Omental fat pad (tissue), 4 donors: ENCODE measurements around the gene PDXDC1. TPM values are rescaled to one million over a fixed set of nuclear protein-coding genes. Genes with fewer than 3 reads are reported as not detected.
"Not testable (repeated sequence)": the region's sequence is repeated elsewhere in the genome, so short reads cannot be mapped to it uniquely, and the experiment has no call there.

Experiments
- ATAC-seq: fragments of 150-250 bp; one replicate; pipeline ENCODE4 v1.9.1; 2016; ENCODE audit warnings: mild to moderate bottlenecking, moderate library complexity; ENCODE audit not compliant: low FRiP score
- DNase-seq: peaks from one replicate; pipeline ENCODE4 v3.0.0-alpha.2; 2019; ENCODE audit warnings: low spot score
- total RNA-seq, 4 donors: library from RNA; depleted of rRNA; stranded (reverse); fragments of >200 nt; gene quantifications; one replicate each; pipeline ENCODE4 v1.1.0, GENCODE V29; 2016

The PDXDC1 gene
- total RNA-seq, 4 donors from 2014 or later = 55.8 to 80.8 (median 66.6) TPM

GRCh38 chr16:15096583-15096972 is 121.8 kb downstream of the PDXDC1 start:
- not testable (repeated sequence) for ATAC-seq, DNase-seq

- not testable (repeated sequence) for ATAC-seq, DNase-seq
Measured at GRCh38 chr16:15099366-15099909, 124.6 kb downstream of the PDXDC1 start.

DNA sequence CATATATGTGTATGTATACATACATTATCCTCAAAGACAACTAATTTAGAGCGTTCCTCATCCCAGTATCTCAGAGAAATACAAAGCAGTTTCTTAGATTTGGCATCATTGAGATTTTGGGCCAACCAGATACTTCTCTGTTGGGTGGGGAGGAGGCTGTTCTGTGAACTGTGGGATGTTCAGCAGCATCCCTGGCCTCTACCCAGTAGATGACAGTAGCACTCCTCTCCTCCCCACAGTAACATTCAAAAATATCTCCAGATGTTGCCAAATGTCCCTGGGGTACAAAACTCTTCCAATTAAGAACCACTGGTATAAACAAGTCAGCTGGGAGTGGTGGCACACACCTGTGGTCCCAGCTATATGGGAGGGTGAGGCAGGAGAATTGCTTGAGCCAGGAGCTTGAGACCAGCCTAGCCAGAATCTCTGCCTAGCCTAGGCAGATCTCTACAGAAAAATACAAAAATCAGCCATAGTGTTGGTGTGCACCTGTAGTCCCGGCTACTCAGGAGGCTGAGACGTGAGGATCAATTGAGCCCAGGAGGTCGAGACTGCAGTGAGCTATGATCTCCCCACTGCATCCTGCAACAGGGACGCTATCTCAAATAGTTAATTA is 125.7 kb downstream of the PDXDC1 start:
- not testable (repeated sequence) for ATAC-seq, DNase-seq

DNA sequence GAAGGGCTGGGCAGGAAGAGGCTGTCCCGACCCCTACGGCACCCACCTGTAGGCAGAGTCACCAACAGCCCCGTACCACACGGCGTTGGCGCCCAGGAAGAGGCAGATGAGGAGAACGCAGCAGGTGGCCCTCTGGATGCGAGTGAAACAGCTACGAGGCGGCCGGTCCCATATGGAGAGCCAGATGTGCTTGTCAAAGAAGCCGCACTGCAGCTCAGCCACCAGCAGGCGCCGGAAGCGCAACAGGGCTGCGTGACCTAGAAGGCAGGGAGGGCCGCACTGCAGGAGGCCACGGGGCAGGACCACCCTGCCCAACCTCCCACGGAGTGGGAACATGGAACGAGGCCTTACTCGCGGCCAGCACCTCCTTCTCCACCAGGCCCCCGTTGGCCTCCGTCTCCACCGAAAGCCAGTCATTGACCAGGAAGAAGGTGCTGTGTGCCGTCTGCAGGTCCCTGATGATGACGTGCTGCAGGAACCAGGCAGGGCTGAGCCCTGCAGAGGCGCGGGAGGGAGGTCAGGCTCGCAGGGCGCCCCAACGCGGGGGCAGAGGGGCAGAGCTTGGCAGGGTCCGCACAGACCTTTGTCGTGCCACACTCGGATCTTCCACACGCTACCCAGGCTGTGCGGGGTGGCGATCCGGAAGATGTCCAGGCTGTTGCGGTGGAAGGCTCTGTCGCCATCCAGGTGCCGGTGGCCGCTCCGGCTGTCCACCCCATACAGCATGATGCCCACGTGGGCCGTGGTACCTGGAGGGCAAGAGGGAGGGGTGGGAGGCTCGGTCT is 153.0 kb downstream of the PDXDC1 start:
- not testable (repeated sequence) for ATAC-seq, DNase-seq

DNA sequence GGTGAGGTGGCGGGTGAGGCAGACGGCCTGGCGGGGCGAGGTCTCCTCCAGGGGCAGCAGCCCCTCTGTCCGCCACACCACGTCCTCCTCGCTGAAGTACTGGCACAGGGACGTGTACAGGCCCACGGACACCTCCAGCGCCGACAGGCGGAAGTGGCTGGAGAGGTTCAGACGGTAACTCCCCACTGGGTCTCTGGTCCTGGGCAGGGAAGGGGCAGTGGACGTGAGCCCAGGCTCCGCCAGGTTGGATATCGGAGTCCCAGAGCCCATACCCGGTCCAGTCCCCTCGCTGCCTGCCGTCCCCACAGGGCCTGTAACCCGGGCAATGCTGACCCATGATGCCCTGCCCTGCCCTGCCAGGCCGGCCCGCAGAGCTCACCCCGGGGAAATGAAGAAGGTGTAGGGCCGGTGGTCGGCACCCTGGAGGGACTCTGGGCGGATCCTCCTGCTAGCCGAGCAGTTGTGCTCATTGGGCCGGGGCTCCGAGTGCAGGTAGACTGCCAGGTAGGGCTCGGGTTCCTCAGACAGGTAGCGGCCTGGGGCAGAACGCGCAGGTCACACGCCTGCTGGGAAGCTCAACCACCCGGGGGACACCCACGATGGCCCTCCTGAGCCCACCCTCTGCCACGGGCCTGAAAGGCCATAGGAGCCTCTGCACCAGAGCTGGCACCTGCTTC is 155.6 kb downstream of the PDXDC1 start:
- DNase-seq, ATAC-seq: not testable (repeated sequence)

GRCh38 chr16:15130943-15131700 is 156.3 kb downstream of the PDXDC1 start:
- not testable (repeated sequence) for DNase-seq, ATAC-seq

DNA sequence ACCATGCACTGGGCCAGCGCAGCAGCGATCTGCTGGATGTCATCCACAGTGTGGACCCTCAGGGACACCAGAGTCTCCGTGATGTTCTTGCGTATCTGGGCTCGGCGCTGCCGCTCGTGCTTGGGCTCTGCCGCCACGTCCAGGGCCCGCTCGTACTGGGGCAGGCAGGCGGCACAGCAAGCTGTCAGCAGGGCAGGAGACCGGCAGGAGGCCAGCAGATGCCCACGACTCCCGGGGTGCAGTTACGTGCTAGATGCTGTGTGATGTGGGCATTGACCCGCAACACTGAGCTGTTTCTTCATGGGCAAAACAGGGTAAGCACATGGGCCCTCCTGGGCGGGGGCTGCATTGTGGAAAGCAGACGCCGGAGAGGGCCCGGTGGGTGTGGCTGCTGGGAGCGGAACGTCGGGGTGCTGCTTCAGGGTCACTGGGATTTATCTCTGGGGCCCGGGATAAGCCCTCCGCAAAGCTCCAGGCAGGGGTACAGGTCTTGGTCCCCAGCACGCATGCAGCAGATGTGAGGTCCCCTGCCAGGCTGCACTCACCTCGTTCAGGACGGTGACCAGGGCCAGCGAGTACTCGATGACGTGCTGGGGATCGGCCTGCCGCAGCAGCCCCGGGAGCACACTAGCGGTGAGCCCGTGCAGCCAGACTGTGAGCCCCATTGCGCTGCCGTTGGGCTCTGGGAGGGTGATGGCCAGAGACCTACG is 158.0 kb downstream of the PDXDC1 start:
- not testable (repeated sequence) for DNase-seq, ATAC-seq

- ATAC-seq, DNase-seq: not testable (repeated sequence)
Measured at GRCh38 chr16:15133554-15133953, 158.7 kb downstream of the PDXDC1 start.

DNA sequence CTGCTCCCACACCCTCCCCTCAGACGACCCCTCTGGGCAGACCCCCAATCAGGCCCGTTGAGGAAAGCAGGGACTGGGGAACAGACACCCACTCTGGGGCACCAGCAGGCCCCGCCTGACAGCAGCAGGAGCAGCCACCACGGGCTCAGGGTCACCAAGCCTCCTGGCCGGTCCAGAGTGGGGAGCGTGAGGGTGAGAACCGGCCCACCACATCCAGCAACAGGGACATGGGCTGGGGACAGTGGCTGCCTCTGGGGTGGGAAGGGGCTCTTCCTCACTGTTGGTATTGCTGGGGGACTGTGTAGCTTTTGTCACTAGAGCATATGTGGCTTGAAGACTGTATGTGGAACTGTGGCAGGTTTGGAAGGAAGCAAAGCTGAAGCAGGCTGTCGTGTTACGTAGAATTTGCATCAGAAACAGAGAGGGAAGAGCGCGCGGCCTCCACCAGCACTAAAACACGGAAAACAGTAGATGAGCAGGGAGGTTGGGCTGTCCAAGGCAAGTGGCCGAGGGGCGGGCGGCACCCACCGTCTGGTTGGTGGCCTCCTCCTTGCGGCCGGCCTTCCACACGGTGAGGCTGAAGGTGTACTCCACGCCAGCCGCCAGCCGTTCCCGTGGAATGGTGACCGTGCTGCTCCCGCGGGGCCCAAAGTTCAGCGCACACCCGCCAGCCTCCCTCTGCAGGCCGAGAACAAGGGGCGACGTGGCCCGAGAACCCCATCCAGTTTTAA is 160.1 kb downstream of the PDXDC1 start:
- DNase-seq, ATAC-seq: not testable (repeated sequence)

DNA sequence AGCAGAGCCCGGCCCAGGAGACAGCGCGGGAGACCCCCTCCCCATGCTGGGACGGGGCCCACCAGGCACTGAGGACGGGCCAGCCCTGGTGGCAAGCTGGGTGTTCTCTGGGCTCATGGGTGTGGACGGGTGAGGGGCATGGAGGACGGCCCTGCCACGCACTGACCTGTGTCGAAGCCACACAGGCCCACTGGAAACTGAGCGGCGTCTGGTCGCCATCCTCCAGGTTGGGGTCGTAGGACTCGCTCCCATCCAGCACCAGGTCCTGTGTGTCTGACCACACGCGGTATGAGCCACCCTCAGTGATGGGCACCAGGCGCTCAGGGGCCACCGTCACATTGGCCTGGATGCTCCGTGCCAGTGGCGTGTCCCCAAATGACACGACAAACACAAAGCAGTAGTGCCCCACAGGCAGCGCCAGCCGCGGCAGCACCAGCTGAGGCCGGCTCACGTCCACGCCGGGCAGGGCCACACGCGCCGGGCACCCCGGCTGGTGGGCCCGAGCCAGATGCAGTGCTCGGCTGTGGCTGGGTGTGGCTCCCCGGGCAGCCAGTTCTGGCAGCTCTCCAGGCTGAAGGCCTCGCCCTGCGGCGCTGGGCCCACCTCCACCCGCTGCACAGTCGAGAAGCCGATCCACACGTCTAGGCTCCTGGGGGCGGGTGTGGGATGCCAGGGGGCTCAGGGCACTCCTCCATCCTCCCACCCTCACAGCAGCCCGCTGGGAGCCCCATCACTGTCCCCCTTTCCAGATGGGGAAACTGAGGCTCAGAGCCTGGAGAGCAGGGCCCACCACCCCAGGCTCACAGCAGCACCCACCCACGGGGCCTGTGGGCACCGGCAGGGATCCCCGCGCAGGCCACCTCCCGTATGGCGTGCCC is 160.9 kb downstream of the PDXDC1 start:
- ATAC-seq, DNase-seq: not testable (repeated sequence)

GRCh38 chr16:15137514-15137913 is 162.7 kb downstream of the PDXDC1 start:
- not testable (repeated sequence) for DNase-seq, ATAC-seq

DNA sequence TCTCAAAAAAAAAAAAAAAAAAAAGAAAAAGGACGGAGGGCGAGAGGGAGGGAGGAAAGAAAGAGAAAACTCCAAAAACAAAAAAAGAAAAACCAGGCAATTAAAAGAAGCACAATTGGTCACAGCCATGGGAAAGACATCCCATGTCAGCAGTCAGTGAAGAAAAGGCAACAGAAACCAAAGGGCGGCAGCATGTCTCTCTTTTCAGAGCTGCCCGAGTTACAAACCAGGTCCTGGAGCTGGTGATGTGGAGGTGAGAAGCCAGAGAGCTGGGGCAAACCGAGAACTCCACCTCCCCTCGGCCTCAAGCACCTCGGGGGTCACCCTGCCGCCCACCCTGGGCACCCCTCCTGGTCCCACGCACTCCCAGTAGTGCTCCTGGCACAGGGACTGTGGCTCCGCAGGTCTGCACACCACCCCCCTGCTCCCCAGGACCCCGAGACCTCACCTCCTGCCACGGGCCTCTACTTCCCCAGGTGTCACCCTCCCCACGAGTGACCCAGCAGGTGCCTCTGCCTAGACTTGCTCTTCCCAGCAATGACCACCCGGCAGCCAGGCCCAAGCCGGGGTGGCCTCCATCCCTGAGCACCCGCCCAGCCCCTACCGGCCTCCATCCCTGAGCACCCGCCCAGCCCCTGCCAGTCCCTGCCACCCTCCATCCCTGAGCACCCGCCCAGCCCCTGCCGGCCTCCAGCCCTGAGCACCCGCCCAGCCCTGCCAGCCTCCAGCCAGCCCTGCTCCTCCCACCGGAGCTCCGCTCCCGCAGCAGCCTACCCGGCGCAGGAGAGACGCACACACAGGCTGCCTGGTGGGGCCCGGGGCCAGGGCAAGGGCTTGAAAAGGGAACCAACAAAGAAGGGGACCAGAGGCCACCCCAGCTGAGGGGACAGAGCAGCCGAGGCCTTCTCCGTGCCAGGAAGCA is 165.9 kb downstream of the PDXDC1 start:
- not testable (repeated sequence) for DNase-seq
- ATAC-seq = peak; percentile 34
